ENCODE measurements around the gene PPP5C.

- TF ChIP-seq POLR2A (IDR thresholded peaks at IDR 0.05) (no peak), CTCF (IDR thresholded peaks at IDR 0.05) (no peak)
These were observed 80.7 kb downstream of the PPP5C start for GRCh38 chr19:46427518-46428045.

Measured in lower leg skin (tissue), 3 donors.